ENCODE data around the gene ARHGAP6.

Gene ARHGAP6

DNA sequence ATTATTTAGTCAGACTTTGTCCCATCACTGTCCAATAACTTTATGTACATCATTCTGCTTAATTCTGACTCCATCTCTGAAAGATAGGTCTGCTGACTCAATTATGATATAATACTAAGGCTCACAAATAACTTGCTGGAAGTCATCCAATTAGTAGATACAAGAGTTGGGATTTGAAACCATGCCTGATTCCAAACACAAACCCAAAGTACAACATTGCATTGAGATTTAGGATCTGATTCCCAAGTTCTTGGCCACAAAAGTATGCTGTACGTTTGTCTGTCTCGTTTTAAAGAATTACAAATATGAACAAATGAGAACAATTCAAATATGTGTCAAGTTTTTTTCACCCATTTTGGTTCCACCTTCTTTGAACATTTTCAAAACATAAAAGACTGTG, 263.8 kb downstream of the ARHGAP6 start:
- DNase-seq (ENCODE audit: low spot score): no peak
- H3K79me1 ChIP-seq (ENCODE audit: low read depth, low read length): no peaks in the 10 kb centered on the region
- no peak overlapping the region for H3K27ac ChIP-seq (replicated peaks; ENCODE audit: low read length)
- no peak overlapping the region for H4K8ac ChIP-seq (ENCODE audit: low read depth, low read length)
- H4K91ac ChIP-seq (ENCODE audit: low read depth, low read length, poor library complexity): no peak overlapping the region
- no peak overlapping the region for H3K4me3 ChIP-seq (ENCODE audit: low read length in 2 of 2)
- no peak overlapping the region for H2AFZ ChIP-seq (ENCODE audit: low read length)
- no peak overlapping the region for H3K23ac ChIP-seq (ENCODE audit: low read depth, low read length, poor library complexity)
- H2BK15ac ChIP-seq (ENCODE audit: low read length): no peak overlapping the region
- H2AK5ac ChIP-seq (ENCODE audit: low read depth, low read length): no peak overlapping the region
- no peak overlapping the region for H3K4ac ChIP-seq (ENCODE audit: low read length)
- WGBS, 2 donors (ENCODE audit: extremely low coverage in 2 of 2, insufficient read length in 2 of 2, insufficient replicate concordance in 1 of 2): no CpG with 5 or more reads among the region's 2 CpGs
- H2BK120ac ChIP-seq (ENCODE audit: low read depth, low read length): no peak overlapping the region
- H3K9me3 ChIP-seq (replicated peaks in 1 of 2; ENCODE audit: control insufficient read depth in 2 of 2, insufficient read depth in 1 of 2, low read depth in 1 of 2, low read length in 2 of 2): no peaks in the 10 kb centered on the region
- no peaks in the 10 kb centered on the region for H3K27me3 ChIP-seq (ENCODE audit: control insufficient read depth in 3 of 3, insufficient read depth in 3 of 3, low read depth in 1 of 3, low read length in 3 of 3)
- no peaks in the 10 kb centered on the region for H3K36me3 ChIP-seq (replicated peaks in 1 of 2; ENCODE audit: control insufficient read depth in 2 of 2, insufficient read depth in 2 of 2, low read length in 2 of 2)
- no peak overlapping the region for H3K4me2 ChIP-seq (ENCODE audit: insufficient read depth, low read length, poor library complexity, severe bottlenecking)
- no peak overlapping the region for H3K14ac ChIP-seq (ENCODE audit: low read length)
- H2BK5ac ChIP-seq (ENCODE audit: low read length): no peak overlapping the region
- H3K18ac ChIP-seq (ENCODE audit: low read length): no peak overlapping the region
- no peak overlapping the region for H3K9ac ChIP-seq (ENCODE audit: low read depth, low read length, poor library complexity)
- H2BK12ac ChIP-seq (ENCODE audit: low read length): no peak overlapping the region
- H3K4me1 ChIP-seq (ENCODE audit: control insufficient read depth in 2 of 2, insufficient read depth in 1 of 2, low read depth in 1 of 2, low read length in 2 of 2): no peaks in the 10 kb centered on the region

DNA sequence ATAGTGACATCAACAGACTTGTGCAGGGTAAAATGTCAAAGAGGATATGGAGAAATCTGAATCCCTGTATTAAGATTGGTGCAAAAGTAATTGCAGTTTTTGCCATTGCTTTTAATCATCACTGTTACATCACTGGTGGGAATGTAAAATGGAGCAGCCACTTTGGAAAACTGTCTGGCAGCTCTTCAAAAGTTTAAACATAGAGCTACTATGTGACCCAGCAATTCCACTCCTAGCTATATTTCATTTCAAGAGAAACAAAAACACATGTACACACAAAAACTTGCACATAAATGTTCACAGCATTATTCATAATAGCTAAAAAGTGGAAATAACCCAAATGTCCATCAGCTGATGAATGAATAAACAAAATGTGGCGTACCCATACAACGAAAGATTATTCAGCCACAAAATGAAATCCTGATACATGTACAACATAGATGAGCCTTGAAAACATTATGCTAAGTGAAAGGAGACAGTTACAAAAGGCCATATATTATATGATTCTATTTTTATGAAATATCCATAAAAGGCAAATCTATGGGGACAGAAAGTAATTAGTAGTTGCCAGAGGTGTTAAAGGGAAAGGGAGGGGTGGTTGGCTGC, 266.1 kb downstream of the ARHGAP6 start:
- Histone ChIP-seq H3K79me1 (ENCODE audit: low read depth, low read length) (no peaks in the 10 kb centered on the region), H3K4me1 (ENCODE audit: control insufficient read depth in 2 of 2, insufficient read depth in 1 of 2, low read depth in 1 of 2, low read length in 2 of 2) (no peaks in the 10 kb centered on the region), H3K9me3 (replicated peaks in 1 of 2; ENCODE audit: control insufficient read depth in 2 of 2, insufficient read depth in 1 of 2, low read depth in 1 of 2, low read length in 2 of 2) (no peaks in the 10 kb centered on the region), H2BK15ac (ENCODE audit: low read length) (no peak overlapping the region), H2BK5ac (ENCODE audit: low read length) (no peak overlapping the region), H2AFZ (ENCODE audit: low read length) (no peak overlapping the region), H3K9ac (ENCODE audit: low read depth, low read length, poor library complexity) (no peak overlapping the region), H4K8ac (ENCODE audit: low read depth, low read length) (no peak overlapping the region), H2BK120ac (ENCODE audit: low read depth, low read length) (no peak overlapping the region), H4K91ac (ENCODE audit: low read depth, low read length, poor library complexity) (no peak overlapping the region), H3K4me3 (ENCODE audit: low read length in 2 of 2) (no peak overlapping the region), H2BK12ac (ENCODE audit: low read length) (no peak overlapping the region), H3K14ac (ENCODE audit: low read length) (no peak overlapping the region), H3K18ac (ENCODE audit: low read length) (no peak overlapping the region), H3K27ac (replicated peaks; ENCODE audit: low read length) (no peak overlapping the region), H3K4me2 (ENCODE audit: insufficient read depth, low read length, poor library complexity, severe bottlenecking) (no peak overlapping the region), H3K4ac (ENCODE audit: low read length) (no peak overlapping the region), H3K23ac (ENCODE audit: low read depth, low read length, poor library complexity) (no peak overlapping the region), H3K36me3 (replicated peaks in 1 of 2; ENCODE audit: control insufficient read depth in 2 of 2, insufficient read depth in 2 of 2, low read length in 2 of 2) (no peaks in the 10 kb centered on the region), H2AK5ac (ENCODE audit: low read depth, low read length) (no peak overlapping the region), H3K27me3 (ENCODE audit: control insufficient read depth in 3 of 3, insufficient read depth in 3 of 3, low read depth in 1 of 3, low read length in 3 of 3) (no peaks in the 10 kb centered on the region)
- no CpG with 5 or more reads among the region's 2 CpGs for WGBS, 2 donors (ENCODE audit: extremely low coverage in 2 of 2, insufficient read length in 2 of 2, insufficient replicate concordance in 1 of 2)
- no peak for DNase-seq (ENCODE audit: low spot score)

DNA sequence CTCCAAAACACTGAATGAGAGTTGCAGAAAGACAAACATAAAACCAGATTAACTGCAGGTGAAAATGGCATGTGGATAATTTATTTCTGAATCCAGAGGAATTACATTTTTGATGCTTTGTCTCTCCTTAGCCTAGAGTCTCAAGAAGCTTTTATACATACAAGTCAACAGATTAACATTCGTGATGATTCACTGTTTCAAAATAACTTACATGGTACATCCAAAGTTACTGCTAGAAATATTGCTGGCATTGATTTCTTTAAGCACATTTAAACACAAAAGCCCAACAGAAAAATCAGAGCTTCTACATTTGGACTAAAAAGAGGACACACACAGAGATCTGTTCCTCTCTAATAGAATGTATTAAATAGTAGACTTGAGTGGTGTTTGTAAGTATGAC, 266.9 kb downstream of the ARHGAP6 start:
- Histone ChIP-seq H3K14ac (ENCODE audit: low read length) (no peak overlapping the region), H3K9me3 (replicated peaks in 1 of 2; ENCODE audit: control insufficient read depth in 2 of 2, insufficient read depth in 1 of 2, low read depth in 1 of 2, low read length in 2 of 2) (no peaks in the 10 kb centered on the region), H3K4me2 (ENCODE audit: insufficient read depth, low read length, poor library complexity, severe bottlenecking) (no peak overlapping the region), H2BK120ac (ENCODE audit: low read depth, low read length) (no peak overlapping the region), H3K18ac (ENCODE audit: low read length) (no peak overlapping the region), H2BK15ac (ENCODE audit: low read length) (no peak overlapping the region), H4K8ac (ENCODE audit: low read depth, low read length) (no peak overlapping the region), H4K91ac (ENCODE audit: low read depth, low read length, poor library complexity) (no peak overlapping the region), H2AFZ (ENCODE audit: low read length) (no peak overlapping the region), H3K4me1 (ENCODE audit: control insufficient read depth in 2 of 2, insufficient read depth in 1 of 2, low read depth in 1 of 2, low read length in 2 of 2) (no peaks in the 10 kb centered on the region), H2AK5ac (ENCODE audit: low read depth, low read length) (no peak overlapping the region), H3K9ac (ENCODE audit: low read depth, low read length, poor library complexity) (no peak overlapping the region), H2BK5ac (ENCODE audit: low read length) (no peak overlapping the region), H2BK12ac (ENCODE audit: low read length) (no peak overlapping the region), H3K79me1 (ENCODE audit: low read depth, low read length) (no peaks in the 10 kb centered on the region), H3K27ac (replicated peaks; ENCODE audit: low read length) (no peak overlapping the region), H3K4me3 (ENCODE audit: low read length in 2 of 2) (no peak overlapping the region), H3K23ac (ENCODE audit: low read depth, low read length, poor library complexity) (no peak overlapping the region), H3K36me3 (replicated peaks in 1 of 2; ENCODE audit: control insufficient read depth in 2 of 2, insufficient read depth in 2 of 2, low read length in 2 of 2) (no peaks in the 10 kb centered on the region), H3K27me3 (ENCODE audit: control insufficient read depth in 3 of 3, insufficient read depth in 3 of 3, low read depth in 1 of 3, low read length in 3 of 3) (no peaks in the 10 kb centered on the region), H3K4ac (ENCODE audit: low read length) (no peak overlapping the region)
- WGBS, 2 donors (ENCODE audit: extremely low coverage in 2 of 2, insufficient read length in 2 of 2, insufficient replicate concordance in 1 of 2): no CpG with 5 or more reads among the region's 1 CpG
- no peak for DNase-seq (ENCODE audit: low spot score)

DNA sequence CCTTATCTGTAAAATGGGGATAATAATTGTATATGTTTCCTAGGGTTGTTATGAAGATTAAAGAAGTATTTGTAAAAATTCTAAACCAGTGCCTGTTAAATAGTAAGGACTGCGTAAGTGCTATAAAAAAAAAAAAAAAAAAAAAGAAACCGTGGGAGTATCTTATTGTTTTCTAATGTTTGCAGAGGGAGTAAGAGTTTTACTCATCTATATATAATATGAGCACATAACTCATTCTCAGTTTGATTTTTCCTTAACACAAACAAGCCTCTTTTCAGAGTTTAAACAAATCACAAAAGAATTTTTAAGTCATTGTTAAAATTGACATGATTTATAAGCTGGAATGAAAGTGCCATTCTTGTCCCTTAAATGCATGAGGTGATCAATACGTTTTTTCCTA, 267.6 kb downstream of the ARHGAP6 start:
- Histone ChIP-seq H3K9ac (ENCODE audit: low read depth, low read length, poor library complexity) (no peak overlapping the region), H2BK120ac (ENCODE audit: low read depth, low read length) (no peak overlapping the region), H3K4me2 (ENCODE audit: insufficient read depth, low read length, poor library complexity, severe bottlenecking) (no peak overlapping the region), H3K79me1 (ENCODE audit: low read depth, low read length) (no peaks in the 10 kb centered on the region), H2BK12ac (ENCODE audit: low read length) (no peak overlapping the region), H3K36me3 (replicated peaks in 1 of 2; ENCODE audit: control insufficient read depth in 2 of 2, insufficient read depth in 2 of 2, low read length in 2 of 2) (no peaks in the 10 kb centered on the region), H2AFZ (ENCODE audit: low read length) (no peak overlapping the region), H3K27me3 (ENCODE audit: control insufficient read depth in 3 of 3, insufficient read depth in 3 of 3, low read depth in 1 of 3, low read length in 3 of 3) (no peaks in the 10 kb centered on the region), H4K91ac (ENCODE audit: low read depth, low read length, poor library complexity) (no peak overlapping the region), H3K4me1 (ENCODE audit: control insufficient read depth in 2 of 2, insufficient read depth in 1 of 2, low read depth in 1 of 2, low read length in 2 of 2) (no peaks in the 10 kb centered on the region), H3K9me3 (replicated peaks in 1 of 2; ENCODE audit: control insufficient read depth in 2 of 2, insufficient read depth in 1 of 2, low read depth in 1 of 2, low read length in 2 of 2) (no peaks in the 10 kb centered on the region), H2BK15ac (ENCODE audit: low read length) (no peak overlapping the region), H3K14ac (ENCODE audit: low read length) (no peak overlapping the region), H3K23ac (ENCODE audit: low read depth, low read length, poor library complexity) (no peak overlapping the region), H3K18ac (ENCODE audit: low read length) (no peak overlapping the region), H2AK5ac (ENCODE audit: low read depth, low read length) (no peak overlapping the region), H2BK5ac (ENCODE audit: low read length) (no peak overlapping the region), H3K4me3 (ENCODE audit: low read length in 2 of 2) (no peak overlapping the region), H3K27ac (replicated peaks; ENCODE audit: low read length) (no peak overlapping the region), H3K4ac (ENCODE audit: low read length) (no peak overlapping the region), H4K8ac (ENCODE audit: low read depth, low read length) (no peak overlapping the region)
- DNase-seq (ENCODE audit: low spot score): no peak
- no CpG with 5 or more reads among the region's 3 CpGs for WGBS, 2 donors (ENCODE audit: extremely low coverage in 2 of 2, insufficient read length in 2 of 2, insufficient replicate concordance in 1 of 2)
